Measurements from ENCODE around the gene SLC9A8.

- TF ChIP-seq CTCF (IDR thresholded peaks at IDR 0.05) (no peak), EP300 (IDR thresholded peaks at IDR 0.05) (no peak)
Observed at GRCh38 chr20:49891476-49892110, 79.0 kb downstream of the SLC9A8 start.

Measured in stomach (tissue), 4 donors.